GM23248 (cell line): ENCODE data around the gene ANKRD53. TPM values are rescaled to one million over a fixed set of nuclear protein-coding genes. Genes with fewer than 3 reads are reported as not detected.

ENCODE experiments used
- DNase-seq: peaks from one replicate; pipeline ENCODE4 v3.0.0-alpha.2; 2015
- H2AFZ ChIP-seq: fragments of 200-600 bp; sonication (generic); 2 replicates; pipeline ENCODE4 v1.6.1; 2016; ENCODE audit warnings: antibody characterized with exemption
- H3F3A ChIP-seq: fragments of 200-600 bp; sonication (generic); 2 replicates; pipeline ENCODE4 v1.6.1; 2016; ENCODE audit warnings: mild to moderate bottlenecking, antibody characterized with exemption, mixed run types; ENCODE audit not compliant: insufficient read depth
- H3K27ac ChIP-seq: fragments of 200-600 bp; sonication (generic); 2 replicates; pipeline ENCODE4 v1.5.1; 2016; ENCODE audit warnings: mild to moderate bottlenecking
- H3K27me3 ChIP-seq: fragments of 200-600 bp; sonication (generic); replicated peaks from 2 replicates; pipeline ENCODE4 v1.6.1; 2016; ENCODE audit warnings: mild to moderate bottlenecking; ENCODE audit not compliant: insufficient read depth
- H3K36me3 ChIP-seq: fragments of 200-600 bp; sonication (generic); 2 replicates; pipeline ENCODE4 v1.6.1; 2016; ENCODE audit warnings: low read depth, mild to moderate bottlenecking
- H3K4me1 ChIP-seq: fragments of 200-600 bp; sonication (generic); 2 replicates; pipeline ENCODE4 v1.6.1; 2016; ENCODE audit warnings: mild to moderate bottlenecking; ENCODE audit not compliant: insufficient read depth
- H3K4me2 ChIP-seq: fragments of 200-600 bp; sonication (generic); one replicate; pipeline ENCODE4 v1.6.1; 2016; ENCODE audit warnings: mild to moderate bottlenecking; ENCODE audit not compliant: unreplicated experiment
- H3K4me3 ChIP-seq: fragments of 200-600 bp; sonication (generic); 2 replicates; pipeline ENCODE4 v1.5.1; 2016; ENCODE audit warnings: mild to moderate bottlenecking
- H3K79me2 ChIP-seq: fragments of 200-600 bp; sonication (generic); 2 replicates; pipeline ENCODE4 v1.6.1; 2016; ENCODE audit warnings: mild to moderate bottlenecking; ENCODE audit not compliant: insufficient read depth
- H3K9ac ChIP-seq: fragments of 200-600 bp; sonication (generic); 2 replicates; pipeline ENCODE4 v1.6.1; 2016; ENCODE audit warnings: mild to moderate bottlenecking
- H3K9me2 ChIP-seq: fragments of 200-600 bp; sonication (generic); 2 replicates; pipeline ENCODE4 v1.6.1; 2016; ENCODE audit warnings: mixed run types, mild to moderate bottlenecking, moderate library complexity; ENCODE audit not compliant: insufficient read depth
- H3K9me3 ChIP-seq: fragments of 200-600 bp; sonication (generic); one replicate; pipeline ENCODE4 v1.6.1; 2017; ENCODE audit warnings: low read depth
- H4K20me1 ChIP-seq: fragments of 200-600 bp; sonication (generic); 2 replicates; pipeline ENCODE4 v1.6.0; 2016; ENCODE audit not compliant: insufficient read depth
- EZH2 ChIP-seq: fragments of 200-600 bp; sonication (generic); IDR thresholded peaks from 2 replicates; pipeline ENCODE4 v1.6.1; 2018; ENCODE audit warnings: antibody characterized with exemption, mild to moderate bottlenecking; ENCODE audit not compliant: insufficient read depth, poor library complexity, severe bottlenecking
- EZH2phosphoT487 ChIP-seq: fragments of 200-600 bp; sonication (generic); IDR thresholded peaks from 2 replicates; pipeline ENCODE4 v1.6.1; 2018; ENCODE audit warnings: antibody characterized with exemption, moderate library complexity, mild to moderate bottlenecking, low read depth; ENCODE audit not compliant: insufficient read depth
- WGBS, 2 experiments: methylation state at CpG; one replicate each; pipeline ENCODE4 v1.1.6; 2015 to 2017; ENCODE audit warnings: low lambda C conversion rate in 2 of 2, low coverage in 1 of 2; ENCODE audit errors: missing lambda C conversion rate in 2 of 2; 5-methylcytosine and 5-hydroxymethylcytosine counted together
- in situ Hi-C: fragments of 300-500 bp; cut with MboI; formaldehyde crosslinking; loops from 2 replicates; pipeline ENCODE4 v1.15.0; 2020
- polyA plus RNA-seq: library from polyadenylated mRNA; unstranded; fragments of >200 nt; fragmentation: Nextera tagmentation; extraction: Ambion mirVana; gene quantifications from 2 replicates; pipeline ENCODE4 v1.2.1, GENCODE V29; 2016
- total RNA-seq: library from RNA; depleted of rRNA; stranded (reverse); fragments of >200 nt; shearing (Covaris generic); gene quantifications from 2 replicates; pipeline ENCODE4 v1.2.3, GENCODE V29; 2014

The ANKRD53 gene
- total and polyA plus RNA-seq, 2 experiments from 2014 or later, result 1.2 TPM; not detected in 1

DNA sequence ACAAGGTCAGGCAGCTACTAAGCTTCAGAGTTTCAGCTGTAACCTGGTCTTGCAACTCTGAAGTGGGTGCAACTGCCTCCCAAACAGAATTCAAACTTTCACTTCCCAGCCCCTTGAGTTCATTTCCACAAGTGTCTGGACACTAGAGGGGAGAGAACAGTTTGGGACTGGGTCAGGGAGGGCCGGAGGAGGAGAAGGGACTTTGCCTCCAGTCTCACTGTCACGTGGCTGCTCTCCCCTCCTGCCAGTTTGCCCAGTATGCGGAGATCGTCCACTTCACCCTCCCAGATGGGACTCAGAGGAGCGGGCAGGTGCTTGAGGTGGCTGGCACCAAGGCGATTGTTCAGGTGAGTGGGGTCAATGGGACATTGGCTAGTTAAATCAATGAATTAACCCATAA is 20.6 kb upstream of the ANKRD53 start:
- TF ChIP-seq EZH2phosphoT487, result no peak
- no peak for TF ChIP-seq EZH2
- H3K27ac ChIP-seq, result no peak overlapping the region
- H3K9ac ChIP-seq, result no peak overlapping the region
- H3K4me3 ChIP-seq, result no peak overlapping the region
- H3K4me2 ChIP-seq, result no peak overlapping the region
- 46 to 55% methylated on average over 6 of the region's 6 CpGs for WGBS, 2 experiments
- peaks cover 30% of the 10 kb centered on the region; the same call in 1 of the 2 replicates for H3K27me3 ChIP-seq
- no peak for DNase-seq
- in situ Hi-C loops, result loop anchor here (25.0 kb wide), 1 partner anchor 645 kb away; the partner anchor contains the start of gene FAM136A
- H3K79me2 ChIP-seq, result no peaks in the 10 kb centered on the region
- no peaks in the 10 kb centered on the region for H3K9me2 ChIP-seq
- H3K4me1 ChIP-seq, result no peaks in the 10 kb centered on the region
- H3F3A ChIP-seq, result no peaks in the 10 kb centered on the region
- H2AFZ ChIP-seq, result no peak overlapping the region
- no peaks in the 10 kb centered on the region for H4K20me1 ChIP-seq
- no peaks in the 10 kb centered on the region for H3K9me3 ChIP-seq
- no peaks in the 10 kb centered on the region for H3K36me3 ChIP-seq

DNA sequence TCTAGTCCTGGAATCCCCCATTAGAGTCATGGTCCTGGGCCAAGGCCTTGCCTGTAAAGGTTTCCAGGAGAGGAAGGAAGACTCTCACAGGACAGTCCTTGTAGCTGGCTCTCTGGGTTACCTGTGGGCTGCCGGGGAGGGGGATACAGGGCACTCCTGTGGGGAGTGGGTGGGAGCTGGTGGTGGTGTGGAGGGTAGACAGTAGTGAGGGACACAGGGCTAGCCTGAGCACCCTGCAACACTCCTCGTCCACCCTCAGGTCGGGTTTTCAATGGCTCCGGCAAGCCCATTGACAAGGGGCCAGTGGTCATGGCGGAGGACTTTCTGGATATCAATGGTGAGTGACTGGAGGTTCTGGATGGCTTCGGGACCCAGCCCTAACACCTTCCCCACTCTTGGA is 19.7 kb upstream of the ANKRD53 start:
- in situ Hi-C loops, result loop anchor here (25.0 kb wide), 1 partner anchor 646 kb away; the partner anchor contains the start of gene FAM136A
- Histone ChIP-seq H4K20me1 (no peaks in the 10 kb centered on the region), H3K27ac (no peak overlapping the region), H3F3A (no peaks in the 10 kb centered on the region), H3K9me3 (no peaks in the 10 kb centered on the region), H3K4me2 (no peak overlapping the region), H2AFZ (no peak overlapping the region), H3K9me2 (no peaks in the 10 kb centered on the region), H3K4me1 (no peaks in the 10 kb centered on the region), H3K9ac (no peak overlapping the region), H3K27me3 (peaks cover 28% of the 10 kb centered on the region; the same call in 1 of the 2 replicates), H3K79me2 (no peaks in the 10 kb centered on the region), H3K36me3 (no peaks in the 10 kb centered on the region), H3K4me3 (no peak overlapping the region)
- WGBS, 2 experiments, result 73 to 76% methylated on average over 5 to 6 of the region's 6 CpGs
- DNase-seq, result no peak
- TF ChIP-seq EZH2, result no peak
- TF ChIP-seq EZH2phosphoT487, result no peak

DNA sequence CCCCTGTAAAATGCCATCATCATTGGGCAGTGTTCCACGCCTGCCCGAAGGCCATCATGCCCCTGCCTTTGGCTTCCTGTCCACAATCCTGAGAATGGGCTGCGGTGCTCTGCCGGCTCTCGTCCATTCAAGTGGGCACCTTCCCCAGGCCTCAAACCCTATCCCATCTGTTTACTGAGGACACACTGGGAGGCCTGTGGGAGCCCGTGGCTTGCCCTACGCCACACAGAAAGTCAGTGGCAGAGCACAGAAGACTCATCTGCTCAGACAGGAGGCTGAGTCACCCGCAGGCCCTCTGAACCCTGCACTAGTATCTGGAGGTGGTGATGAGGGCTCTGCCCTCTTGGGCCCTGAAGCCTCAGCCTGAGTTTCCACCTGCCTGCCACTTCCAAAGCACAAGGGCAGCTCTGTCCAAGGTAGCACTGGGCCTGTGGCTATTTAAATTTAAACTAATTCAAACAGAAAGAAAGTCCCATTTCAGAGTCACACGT is 19.1 kb upstream of the ANKRD53 start:
- Histone ChIP-seq H3K9me3 (no peaks in the 10 kb centered on the region), H3K9me2 (no peaks in the 10 kb centered on the region), H4K20me1 (no peaks in the 10 kb centered on the region), H2AFZ (no peak overlapping the region), H3K36me3 (no peaks in the 10 kb centered on the region), H3K4me2 (no peak overlapping the region), H3K9ac (no peak overlapping the region), H3F3A (no peaks in the 10 kb centered on the region), H3K27ac (no peak overlapping the region), H3K4me3 (no peak overlapping the region), H3K79me2 (no peaks in the 10 kb centered on the region), H3K4me1 (no peaks in the 10 kb centered on the region), H3K27me3 (peaks cover 28% of the 10 kb centered on the region; the same call in 1 of the 2 replicates)
- DNase-seq, result no peak
- 58 to 75% methylated on average over 9 of the region's 9 CpGs for WGBS, 2 experiments
- TF ChIP-seq EZH2 (no peak), EZH2phosphoT487 (no peak)
- in situ Hi-C loops, result loop anchor here (25.0 kb wide), 1 partner anchor 647 kb away; the partner anchor contains the start of gene FAM136A

DNA sequence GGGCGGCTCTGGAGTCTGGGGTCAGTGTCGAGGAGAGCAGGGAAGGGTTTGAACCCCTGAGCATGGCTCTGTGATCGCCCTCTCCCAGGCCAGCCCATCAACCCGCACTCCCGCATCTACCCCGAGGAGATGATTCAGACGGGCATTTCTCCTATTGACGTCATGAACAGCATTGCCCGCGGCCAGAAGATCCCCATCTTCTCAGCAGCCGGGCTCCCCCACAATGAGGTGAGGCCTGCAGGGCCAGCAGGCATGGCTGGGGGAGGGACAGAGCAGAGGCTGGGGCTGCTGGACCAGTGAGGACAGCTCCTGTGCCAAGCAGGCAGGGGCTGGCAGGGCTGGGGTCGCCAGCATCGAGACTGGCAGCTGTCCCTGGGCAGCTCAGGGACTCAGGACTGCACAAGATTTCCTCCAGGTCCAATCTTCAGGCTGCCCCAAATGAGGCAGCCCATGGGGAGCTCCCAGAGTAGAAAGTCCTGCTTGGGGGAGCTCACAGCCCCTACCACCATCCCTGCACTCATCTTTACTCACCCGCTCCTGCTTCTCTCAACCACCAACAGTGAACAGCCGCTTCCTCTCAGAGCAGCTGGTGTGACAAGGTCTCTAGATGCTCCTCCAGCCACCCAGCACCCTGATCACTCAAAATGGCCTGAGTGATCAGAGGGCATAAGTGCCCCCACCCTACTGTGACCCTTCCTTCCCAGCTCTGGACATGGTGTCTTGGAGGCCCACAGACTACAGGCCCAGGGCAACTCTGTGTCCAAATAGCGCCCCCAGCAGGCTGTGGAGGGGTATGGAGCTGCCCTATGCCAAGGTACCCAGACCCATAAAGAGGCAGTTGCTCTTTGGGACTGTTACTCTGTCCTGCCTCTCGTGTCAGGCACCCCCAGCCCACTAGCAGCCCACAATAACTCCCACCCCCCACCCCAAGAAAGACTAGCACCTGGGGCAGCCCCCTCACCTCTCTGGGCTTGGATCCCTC is 18.3 kb upstream of the ANKRD53 start:
- no peak overlapping the region for H3K27ac ChIP-seq
- H4K20me1 ChIP-seq, result no peaks in the 10 kb centered on the region
- no peak overlapping the region for H3K4me3 ChIP-seq
- H3K9me2 ChIP-seq, result no peaks in the 10 kb centered on the region
- H3K9me3 ChIP-seq, result no peaks in the 10 kb centered on the region
- H2AFZ ChIP-seq, result no peak overlapping the region
- H3K79me2 ChIP-seq, result no peaks in the 10 kb centered on the region
- WGBS, 2 experiments, result 73 to 77% methylated on average over 15 to 17 of the region's 17 CpGs
- H3K4me2 ChIP-seq, result no peak overlapping the region
- in situ Hi-C loops, result loop anchor here (25.0 kb wide), 1 partner anchor 648 kb away; the partner anchor contains the start of gene FAM136A
- DNase-seq, result no peak
- no peak for TF ChIP-seq EZH2phosphoT487
- no peak for TF ChIP-seq EZH2
- no peaks in the 10 kb centered on the region for H3K36me3 ChIP-seq
- no peak overlapping the region for H3K9ac ChIP-seq
- H3K4me1 ChIP-seq, result no peaks in the 10 kb centered on the region
- H3F3A ChIP-seq, result no peaks in the 10 kb centered on the region
- H3K27me3 ChIP-seq, result peaks cover 29% of the 10 kb centered on the region; the same call in 1 of the 2 replicates
